Uterus (tissue), 2 donors: ENCODE data around the gene DBF4.

ENCODE experiments used
- POLR2A ChIP-seq, 2 donors: fragments of 450-650 bp; IDR thresholded peaks; one replicate each; pipeline ENCODE4 v1.6.1; 2016; ENCODE audit warnings: antibody characterized with exemption in 2 of 2, mild to moderate bottlenecking in 1 of 2, moderate library complexity in 1 of 2
- TF ChIP-seq, protein P1 (sequence below), 4 experiments: fragments of 200-600 bp in 2 of 4; fragments of 450-650 bp in 2 of 4; sonication (generic) in 2 of 4; IDR thresholded peaks; one replicate each; pipeline ENCODE4 v1.5.1; 2016 to 2019; ENCODE audit warnings: antibody characterized with exemption in 4 of 4, mild to moderate bottlenecking in 2 of 4, moderate library complexity in 1 of 4

GRCh38 chr7:87933605-87933952, 57.3 kb downstream of the DBF4 start:
- TF ChIP-seq, protein P1, sequence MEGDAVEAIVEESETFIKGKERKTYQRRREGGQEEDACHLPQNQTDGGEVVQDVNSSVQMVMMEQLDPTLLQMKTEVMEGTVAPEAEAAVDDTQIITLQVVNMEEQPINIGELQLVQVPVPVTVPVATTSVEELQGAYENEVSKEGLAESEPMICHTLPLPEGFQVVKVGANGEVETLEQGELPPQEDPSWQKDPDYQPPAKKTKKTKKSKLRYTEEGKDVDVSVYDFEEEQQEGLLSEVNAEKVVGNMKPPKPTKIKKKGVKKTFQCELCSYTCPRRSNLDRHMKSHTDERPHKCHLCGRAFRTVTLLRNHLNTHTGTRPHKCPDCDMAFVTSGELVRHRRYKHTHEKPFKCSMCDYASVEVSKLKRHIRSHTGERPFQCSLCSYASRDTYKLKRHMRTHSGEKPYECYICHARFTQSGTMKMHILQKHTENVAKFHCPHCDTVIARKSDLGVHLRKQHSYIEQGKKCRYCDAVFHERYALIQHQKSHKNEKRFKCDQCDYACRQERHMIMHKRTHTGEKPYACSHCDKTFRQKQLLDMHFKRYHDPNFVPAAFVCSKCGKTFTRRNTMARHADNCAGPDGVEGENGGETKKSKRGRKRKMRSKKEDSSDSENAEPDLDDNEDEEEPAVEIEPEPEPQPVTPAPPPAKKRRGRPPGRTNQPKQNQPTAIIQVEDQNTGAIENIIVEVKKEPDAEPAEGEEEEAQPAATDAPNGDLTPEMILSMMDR (IDR thresholded peaks at IDR 0.05): no peak
- TF ChIP-seq POLR2A (IDR thresholded peaks at IDR 0.05): no peak
